Activated T-helper 9 cell treated with anti-CD3 and anti-CD28 coated beads, Interleukin-2, amount 50 U/mL, for 16 hours (primary cell): ENCODE results near the gene MUL1.
A peak's percentile ranks its signal among the peaks of the same experiment; 100 is the strongest.
"Not testable (repeated sequence)": the region's sequence is repeated elsewhere in the genome, so short reads cannot be mapped to it uniquely, and the experiment has no call there.

Experiments
- DNase-seq: peaks from one replicate; pipeline ENCODE4 v3.0.0-alpha.2; 2020; ENCODE audit warnings: low read depth

MUL1 gene, protein sequence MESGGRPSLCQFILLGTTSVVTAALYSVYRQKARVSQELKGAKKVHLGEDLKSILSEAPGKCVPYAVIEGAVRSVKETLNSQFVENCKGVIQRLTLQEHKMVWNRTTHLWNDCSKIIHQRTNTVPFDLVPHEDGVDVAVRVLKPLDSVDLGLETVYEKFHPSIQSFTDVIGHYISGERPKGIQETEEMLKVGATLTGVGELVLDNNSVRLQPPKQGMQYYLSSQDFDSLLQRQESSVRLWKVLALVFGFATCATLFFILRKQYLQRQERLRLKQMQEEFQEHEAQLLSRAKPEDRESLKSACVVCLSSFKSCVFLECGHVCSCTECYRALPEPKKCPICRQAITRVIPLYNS

DNA sequence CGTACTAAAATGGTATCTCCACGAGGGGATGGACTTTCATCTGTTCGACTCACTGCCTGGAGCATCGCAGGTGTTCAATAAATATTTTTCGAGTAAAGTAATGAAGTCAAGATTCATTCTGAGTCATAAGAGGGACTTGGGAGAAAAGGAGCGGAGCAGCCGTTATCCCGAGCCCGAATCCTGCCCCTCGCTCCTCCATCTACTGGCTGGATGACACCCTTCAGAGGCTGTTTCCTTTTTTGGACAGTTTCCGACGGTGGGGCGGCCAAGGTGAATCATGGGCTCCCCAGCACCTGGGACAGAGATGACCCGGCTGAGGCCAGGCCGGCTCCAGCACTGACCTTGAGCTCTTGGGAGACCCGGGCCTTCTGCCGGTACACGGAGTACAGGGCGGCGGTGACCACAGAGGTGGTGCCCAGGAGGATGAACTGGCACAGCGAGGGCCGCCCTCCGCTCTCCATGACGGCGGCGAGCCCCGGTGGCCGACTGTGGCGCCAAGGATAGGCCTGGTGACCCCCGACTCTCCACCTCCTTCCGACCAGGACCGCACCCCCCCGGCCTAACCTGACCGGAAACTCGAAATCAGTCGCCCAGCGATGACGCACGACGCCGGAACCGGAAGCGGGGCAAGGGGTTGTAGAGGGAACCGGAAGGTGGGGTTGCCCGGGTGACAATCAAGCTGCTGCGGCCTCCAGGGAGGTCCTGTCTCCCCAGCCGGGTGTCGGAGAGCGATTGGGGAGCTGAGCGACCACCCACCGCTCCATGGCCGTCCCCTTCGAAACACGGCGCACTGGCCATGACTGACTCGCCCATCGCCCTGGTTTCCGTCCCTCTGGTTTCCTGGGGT, at the start of gene MUL1:
TSS of gene MUL1 (minus strand) at position 588 of the 847 bp plus-strand sequence. CDS start at position 461, 127 bp downstream.
- DNase-seq = peak; percentile 92

DNA sequence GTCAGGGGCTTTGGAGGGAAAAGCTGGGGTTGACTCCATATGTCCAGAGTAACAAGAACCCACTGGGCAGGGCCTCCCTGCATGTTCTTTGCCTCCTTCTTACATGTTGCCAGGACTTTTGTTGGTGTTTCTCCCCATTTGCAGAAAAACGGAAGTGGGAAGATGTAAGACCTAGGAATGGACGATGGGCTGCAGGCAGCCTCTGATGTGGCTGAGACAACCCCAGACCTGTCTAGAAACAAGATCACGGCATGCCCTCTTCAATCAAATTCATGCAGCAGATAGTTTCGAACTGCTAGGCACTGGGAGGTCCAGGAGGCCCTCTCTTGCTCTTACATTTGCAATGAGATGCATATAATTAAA, 47.8 kb upstream of the MUL1 start:
- DNase-seq = no peak

DNA sequence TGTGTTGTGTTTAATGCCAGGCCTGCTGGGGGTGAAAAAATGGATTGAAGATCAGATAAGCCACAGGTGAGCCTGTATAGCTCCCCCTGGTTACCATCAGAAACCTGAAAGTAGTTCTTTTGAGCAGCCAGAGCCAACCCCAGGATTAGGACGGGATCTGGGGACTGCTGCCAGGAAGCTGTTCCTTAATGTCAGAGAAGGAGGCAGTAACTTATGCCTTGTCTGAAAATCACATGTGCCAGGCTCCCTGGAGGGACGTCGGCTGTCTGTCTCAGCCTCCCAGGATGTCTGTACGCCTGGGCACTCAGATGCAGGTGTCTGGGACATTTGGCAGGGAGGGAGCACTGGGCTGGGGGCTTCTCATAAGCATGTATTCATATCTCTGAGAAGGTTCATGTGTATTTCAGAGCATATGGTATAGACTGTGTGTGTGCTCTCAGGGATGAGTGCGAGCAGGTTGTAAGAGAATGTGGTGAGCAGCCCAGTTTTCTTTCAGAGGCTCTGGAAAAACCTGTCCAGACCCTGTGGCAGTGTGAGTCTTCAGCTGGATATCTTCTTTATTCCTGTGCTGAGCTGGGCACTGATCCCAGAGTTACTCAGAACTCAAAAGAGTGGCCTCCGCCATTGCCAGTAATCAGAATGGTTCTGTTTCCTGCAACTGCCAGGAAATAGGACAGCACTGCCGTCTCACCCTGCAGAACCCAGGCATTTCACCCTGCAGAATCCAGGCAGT, 47.2 kb upstream of the MUL1 start:
- no peak for DNase-seq

DNA sequence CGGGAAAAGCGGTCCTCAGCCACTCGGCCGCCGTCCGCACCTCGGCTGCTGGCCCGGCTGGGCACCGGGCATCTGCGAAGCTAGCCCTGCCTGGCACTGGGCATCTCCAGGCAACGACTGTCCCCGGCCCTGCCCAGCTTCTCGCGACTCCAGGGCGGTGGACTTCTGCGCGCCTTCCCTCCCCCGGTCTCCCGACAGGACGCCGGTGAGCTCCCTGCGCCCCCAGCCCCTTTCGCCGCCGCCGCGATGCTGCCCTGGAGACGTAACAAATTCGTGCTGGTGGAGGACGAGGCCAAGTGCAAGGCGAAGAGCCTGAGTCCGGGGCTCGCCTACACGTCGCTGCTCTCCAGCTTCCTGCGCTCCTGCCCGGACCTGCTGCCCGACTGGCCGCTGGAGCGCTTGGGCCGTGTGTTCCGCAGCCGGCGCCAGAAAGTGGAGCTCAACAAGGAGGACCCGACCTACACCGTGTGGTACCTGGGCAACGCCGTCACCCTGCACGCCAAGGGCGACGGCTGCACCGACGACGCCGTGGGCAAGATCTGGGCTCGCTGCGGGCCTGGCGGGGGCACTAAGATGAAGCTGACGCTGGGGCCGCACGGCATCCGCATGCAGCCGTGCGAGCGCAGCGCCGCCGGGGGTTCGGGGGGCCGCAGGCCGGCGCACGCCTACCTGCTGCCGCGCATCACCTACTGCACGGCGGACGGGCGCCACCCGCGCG, 44.9 kb upstream of the MUL1 start:
- no peak for DNase-seq

DNA sequence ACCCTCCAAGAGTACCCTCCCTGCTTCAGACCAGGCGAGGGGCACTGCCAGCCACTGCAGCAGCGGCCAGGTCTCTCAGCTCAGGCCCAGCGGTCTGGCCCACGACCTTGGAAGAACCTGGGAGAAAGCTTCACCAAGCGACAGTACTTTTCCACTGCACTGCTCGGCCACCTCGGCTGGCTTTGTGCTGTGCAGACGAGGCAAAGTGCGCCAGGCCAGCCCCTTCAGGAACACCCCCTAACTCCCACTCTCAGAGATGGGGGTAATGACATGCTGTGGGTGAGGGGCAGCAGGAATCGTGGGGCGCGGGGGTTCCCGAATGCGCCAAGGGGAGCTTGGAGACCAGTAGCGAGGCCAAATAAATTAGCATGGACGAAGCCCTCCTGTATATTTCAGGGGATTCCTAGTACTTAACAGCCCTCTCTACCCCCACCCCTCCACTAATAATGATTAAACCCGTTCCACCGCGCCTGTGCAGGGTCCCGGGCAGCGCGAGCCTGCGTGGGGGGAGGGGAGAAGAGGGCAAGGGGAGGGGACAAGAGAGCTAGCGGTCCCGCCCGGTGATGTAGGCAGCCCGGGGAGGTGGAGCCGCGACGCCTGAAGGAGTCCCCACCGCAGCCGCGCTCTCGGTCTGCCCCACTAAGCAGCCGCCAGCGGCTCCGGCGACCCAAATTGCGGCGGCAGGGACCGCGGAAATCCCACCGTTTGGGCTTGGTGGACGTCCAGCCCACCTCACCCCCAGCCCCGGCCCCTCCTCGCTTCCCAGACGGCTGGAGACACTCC, 44.2 kb upstream of the MUL1 start, which contains the start of gene FAM43B:
TSS of gene FAM43B (plus strand) at position 629 of the 783 bp plus-strand sequence. CDS start 401 bp downstream, outside the sequence.
- DNase-seq = no peak

DNA sequence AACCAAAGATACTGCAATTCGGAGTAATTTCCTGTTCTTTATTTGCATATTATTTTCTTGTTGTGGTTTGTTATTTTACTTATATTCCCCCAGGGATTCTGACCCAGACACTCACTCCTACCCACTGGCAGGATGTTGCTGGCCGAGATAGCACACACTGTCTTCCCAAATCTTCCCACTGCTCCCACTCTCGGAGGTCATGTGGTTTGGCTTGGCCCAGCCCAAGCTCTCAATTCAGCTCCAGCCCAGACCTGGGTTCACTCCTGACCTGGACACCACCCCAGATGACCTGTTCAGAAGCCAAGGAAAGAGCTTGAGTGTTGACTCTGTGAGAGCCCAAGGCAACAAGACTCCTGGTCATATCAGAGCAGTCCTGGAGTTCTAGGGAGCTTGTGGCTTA, 43.2 kb upstream of the MUL1 start:
- DNase-seq = no peak

DNA sequence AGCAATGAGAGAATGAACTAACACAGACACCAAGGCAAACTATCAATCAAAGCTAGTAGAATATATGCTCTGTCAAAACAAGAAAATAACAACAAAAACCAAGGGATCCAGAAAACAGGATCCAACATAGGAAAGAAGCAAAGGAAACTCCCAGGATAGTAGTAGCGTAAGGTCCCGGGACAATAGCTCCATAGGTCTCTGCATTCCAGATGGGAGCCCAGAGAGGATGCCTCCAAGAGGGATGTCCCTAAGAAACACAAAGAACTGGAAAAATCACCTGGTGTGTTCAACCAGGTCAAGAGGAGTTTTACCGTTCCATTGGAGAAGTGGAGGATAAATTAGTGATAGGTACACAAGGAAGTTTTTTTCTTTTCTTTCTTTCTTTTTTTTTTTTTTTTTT, 38.7 kb upstream of the MUL1 start:
- DNase-seq = no peak

DNA sequence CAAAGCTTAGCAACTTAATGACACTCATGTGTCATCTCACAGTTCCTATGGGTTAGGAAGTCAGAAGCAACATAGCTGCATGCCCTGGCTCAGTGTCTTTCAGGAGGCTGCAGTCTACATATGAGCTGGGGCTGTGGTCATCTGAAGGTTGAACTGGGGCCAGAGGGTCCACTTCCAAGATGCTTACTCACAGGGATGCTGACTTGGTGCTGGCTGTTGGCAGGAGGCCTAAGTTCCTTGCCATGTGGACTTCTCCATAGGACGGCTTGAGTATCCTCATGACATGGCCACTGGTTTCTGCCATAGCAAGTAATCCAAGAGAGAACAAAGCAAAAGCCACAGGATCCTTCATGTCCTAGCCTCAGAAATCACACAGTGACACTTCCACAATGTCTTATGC, 32.3 kb upstream of the MUL1 start:
- no peak for DNase-seq

DNA sequence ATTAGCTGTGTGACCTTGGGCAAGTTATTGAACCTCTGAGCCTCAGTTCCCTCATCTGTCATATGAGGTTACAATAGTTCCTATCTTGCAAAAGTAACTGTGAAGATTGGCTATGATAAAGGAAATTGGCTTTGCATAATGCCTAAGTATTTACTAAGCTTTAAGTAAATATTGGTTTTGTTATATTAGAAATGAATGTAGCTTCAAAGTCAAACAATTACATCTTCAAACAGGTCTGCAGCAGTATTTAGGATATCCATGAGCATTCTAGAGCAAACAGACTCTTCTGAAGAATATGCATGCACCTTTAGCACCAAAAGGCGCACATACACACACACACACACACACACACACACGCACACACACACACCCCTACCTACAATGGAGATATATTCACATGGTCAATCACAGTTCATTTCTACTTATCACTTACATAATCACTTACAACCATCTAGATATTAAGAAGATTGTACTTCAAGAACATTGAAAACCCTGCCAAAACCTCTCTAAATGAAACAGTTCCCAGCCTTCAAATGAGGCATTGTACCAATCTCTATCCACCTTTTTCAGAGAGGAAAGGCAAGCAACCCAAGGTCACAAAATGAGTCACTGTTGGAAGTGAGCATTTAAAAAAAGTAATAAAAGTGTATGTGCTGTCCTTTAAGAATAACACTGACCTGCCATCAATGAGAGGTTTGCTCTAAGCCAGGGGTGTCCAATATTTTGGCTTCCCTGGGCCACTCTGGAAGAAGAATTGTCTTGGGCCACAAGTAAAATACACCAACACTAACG, 31.0 kb upstream of the MUL1 start:
- DNase-seq = no peak

DNA sequence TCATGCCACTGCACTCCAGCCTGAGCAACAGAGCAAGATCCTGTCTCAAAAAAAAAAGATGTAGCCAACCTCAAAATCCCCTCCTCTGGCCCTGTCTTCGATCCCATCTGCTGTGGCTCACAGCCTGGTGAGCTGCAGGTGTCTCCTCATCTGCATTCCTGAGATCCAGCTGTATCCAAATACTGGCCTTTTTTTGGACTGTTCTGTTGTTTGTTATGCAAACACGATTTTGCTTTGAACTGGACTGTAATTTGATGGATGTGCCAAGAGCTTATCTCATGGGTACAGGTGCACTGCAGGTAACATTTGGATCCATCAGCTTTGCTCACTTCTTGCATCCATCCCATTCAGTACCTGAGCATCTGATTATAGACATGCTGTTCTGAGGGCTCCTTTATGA, 30.3 kb upstream of the MUL1 start:
- DNase-seq = no peak

DNA sequence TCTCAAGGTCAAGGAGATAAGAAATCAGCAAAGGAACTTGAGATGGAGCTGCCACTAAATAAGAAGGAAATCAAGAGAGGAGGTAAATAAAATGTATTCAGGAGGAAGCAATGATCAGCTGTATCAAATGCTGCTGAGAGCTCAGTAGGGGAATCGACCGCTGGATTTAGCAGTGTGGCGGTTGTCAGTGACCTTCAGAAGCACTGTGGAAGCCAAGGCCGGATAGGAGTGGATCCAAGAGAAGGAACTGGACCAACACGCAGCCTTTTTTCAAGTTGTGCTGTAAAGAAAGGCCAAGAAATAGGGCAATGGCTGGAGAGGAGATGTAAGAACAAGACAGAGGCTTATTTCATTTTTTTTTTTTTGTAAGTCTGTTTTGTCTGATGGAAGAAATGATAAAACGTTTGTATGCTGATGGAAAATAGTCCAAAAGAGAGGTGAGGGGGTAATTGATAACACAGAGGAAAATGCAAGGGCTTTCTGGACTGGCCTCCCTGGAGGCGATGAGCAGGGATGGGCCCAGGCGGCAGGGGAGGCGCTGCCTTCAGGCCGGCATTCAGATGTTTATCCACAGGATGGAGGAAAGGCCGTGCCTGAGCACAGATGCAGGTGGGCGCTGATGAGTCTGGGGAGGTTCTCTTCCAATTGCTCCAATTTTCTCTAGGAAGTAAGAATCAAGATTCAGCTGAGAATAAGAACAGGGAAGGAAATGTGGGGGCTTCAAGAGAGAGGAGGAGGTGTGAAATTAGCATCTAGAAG, 26.9 kb upstream of the MUL1 start:
- no peak for DNase-seq

DNA sequence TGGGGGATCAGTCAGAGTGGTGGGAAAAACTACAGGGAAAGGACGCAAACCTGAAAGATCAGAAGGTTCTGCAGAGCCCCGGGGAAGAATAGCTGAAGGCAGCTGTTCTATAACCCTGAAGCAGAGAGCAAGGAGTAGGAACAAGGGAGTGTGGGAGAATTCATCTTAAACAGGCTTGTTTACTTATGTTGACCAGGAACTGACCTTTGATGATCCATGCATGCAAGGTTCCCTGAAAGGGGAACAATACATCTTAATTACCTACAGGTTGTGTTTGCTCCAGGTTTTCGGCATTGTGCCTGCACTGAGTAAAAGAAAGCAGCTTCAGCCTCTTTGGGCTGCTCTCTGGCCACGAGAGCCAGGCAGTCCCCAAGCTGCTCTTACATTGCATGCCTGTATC, 25.7 kb upstream of the MUL1 start:
- no peak for DNase-seq

DNA sequence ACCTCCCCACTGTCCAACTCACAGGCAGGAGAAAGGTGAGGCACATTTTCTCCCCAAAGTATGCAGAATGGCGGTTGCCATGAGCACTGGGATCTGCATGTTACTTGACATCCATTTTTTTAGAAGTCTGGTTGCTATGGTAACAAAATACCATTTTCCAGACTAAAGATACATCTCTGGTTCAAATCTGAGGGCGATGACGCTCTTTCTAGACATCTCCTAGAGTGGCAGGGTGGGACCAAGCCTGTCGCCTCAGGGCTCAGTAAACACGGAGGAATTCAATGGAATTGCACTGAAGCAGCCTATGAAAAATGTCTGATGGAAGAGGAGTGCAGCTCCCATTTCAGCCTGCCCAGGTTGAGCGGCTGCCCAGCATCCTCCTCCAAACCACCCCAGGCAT, 22.9 kb upstream of the MUL1 start:
- no peak for DNase-seq

DNA sequence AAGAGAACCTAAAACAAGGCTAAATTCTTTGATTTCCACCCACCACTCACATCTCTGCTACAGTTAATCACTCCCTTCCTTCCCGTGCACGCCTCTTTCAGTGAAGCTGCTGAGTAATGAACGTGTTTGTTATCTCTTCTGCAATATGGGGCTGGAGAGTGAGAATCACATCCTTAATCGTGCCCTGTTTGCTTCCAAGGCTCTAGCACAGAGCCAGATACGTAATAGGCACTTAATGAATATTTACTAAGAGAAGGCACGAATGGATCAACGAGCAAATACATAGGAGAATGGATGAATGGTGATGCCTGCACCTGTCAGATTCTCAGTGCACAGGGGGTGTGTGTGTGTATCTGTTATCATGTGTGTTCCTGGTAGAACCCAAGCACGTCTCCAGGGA, 22.4 kb upstream of the MUL1 start:
- no peak for DNase-seq

DNA sequence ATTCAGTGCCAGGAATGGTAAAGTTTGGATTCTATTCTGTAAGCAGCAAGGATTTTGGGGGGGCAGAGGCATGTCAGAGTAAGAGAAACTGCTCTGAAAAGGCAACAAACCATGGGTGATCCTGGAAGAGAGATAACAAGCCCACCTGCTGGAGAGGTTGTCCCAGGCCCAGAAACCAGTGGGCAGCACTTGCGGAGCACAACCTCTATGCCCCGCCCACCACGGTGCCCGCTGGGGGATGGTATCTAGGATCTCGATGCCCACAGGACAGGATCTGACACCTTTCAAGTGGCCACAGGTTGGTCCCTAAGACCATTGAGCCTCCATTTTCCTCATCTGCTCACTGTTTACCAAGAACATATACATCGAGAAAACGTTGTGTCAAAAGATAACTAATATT, 20.3 kb upstream of the MUL1 start:
- DNase-seq = no peak

DNA sequence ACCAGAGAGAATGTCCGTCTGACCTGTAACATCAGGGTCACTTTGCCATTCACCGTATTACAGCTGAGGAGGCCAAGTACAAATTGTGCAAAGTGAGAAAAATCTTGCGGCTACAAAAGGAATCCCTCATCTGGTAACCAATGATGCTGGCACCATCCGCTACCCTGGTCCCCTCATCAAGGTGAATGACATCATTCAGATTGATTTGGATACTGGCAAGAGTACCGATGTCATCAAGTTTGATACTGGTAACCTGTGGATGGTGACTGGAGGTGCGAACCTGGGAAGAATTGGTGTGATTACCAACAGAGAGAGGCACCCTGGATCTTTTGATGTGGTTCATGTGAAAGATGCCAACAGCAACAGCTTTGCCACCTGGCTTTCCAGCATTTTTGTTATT, 18.3 kb upstream of the MUL1 start:
- no peak for DNase-seq

DNA sequence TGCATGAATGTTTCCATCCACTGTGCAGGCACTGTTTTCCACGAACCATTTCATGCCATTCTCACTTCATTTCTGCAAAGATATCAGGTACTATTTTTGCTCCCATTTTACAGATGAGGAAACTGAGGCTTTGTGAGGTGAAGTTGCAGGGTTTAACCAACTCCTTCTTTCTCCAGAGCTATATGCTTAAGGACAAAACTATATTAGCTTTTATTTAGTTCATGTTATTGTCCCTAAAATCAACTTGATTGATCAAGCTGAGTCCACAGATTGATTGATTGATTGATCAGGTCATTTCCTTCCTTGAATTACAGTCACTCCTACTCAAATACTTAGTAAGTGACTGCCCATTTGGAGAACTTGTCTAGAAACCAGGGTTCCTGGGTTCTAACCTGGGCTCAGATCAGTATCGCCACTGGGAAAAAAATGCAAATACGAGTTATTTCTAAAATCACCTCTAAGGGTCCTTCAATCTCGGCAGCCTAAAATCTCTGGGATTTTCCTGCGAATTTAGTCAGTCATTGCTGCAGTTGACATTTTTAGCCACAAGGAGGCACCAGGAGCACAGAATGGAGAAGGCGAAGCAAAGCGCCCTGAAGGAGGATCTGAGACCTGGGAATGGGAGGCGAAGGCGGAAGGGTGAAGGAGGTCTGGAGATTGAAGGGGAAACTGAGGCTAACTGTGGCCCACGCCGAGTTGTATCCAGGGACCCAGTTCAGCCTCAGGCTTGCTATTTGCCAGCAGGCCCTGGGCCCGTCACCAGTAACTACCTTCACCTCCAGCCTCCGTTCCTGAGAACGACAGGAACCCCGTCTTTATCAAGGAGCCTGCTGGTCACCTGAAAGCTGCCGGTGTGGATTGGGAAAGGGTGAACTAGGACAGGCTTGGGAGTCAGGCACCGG, 14.3 kb upstream of the MUL1 start:
- DNase-seq = peak; percentile 19

DNA sequence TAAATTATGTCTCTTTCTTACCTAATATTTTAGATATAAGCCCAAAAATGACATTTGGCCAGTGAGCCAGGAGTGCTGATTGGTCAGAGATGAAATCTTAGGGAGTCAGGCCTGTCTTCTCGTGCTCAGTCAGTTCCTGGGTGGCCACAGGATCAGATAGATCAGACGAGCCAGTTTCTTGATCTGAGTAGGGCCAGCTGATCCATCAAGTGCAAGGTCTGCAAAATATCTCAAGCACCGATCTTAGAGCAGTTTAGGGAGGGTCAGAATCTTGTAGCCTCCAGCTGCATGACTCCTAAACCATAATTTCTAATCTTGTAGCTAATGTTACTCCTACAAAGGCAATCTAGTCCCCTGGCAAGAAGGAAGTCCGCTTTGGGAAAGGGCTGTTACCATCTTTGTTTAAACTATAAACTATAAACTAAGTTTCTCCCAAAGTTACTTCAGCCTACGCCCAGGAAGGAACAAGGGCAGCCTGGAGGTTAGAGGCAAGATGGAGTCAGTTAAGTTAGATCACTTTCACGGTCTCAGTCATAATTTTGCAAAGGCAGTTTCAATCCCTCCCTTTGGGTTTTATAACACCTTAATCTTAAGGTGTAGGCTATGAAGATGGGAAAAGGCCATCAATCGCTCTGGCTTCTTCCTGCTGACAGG, 11.8 kb upstream of the MUL1 start:
- not testable (repeated sequence) for DNase-seq
